Measurements from ENCODE around the gene CAPN1.
"Not testable (repeated sequence)": the region's sequence is repeated elsewhere in the genome, so short reads cannot be mapped to it uniquely, and the experiment has no call there.

CAPN1 gene

GRCh38 chr11:65181569-65182257, at the start of gene CAPN1:
Gene CAPN1, plus strand, starts transcription at chr11:65181928. Its CDS starts 774 bp downstream, at chr11:65182702.
- peak; percentile 57 for DNase-seq (ENCODE audit: low read depth)

GRCh38 chr11:65132238-65132987, 49.3 kb upstream of the CAPN1 start:
- DNase-seq (ENCODE audit: low read depth): no peak

- DNase-seq (ENCODE audit: low read depth): peak; percentile 39
Observed at GRCh38 chr11:65132988-65133700, 48.6 kb upstream of the CAPN1 start.

GRCh38 chr11:65133724-65134123, 48.0 kb upstream of the CAPN1 start:
- no peak for DNase-seq (ENCODE audit: low read depth)

- DNase-seq (ENCODE audit: low read depth): peak; percentile 88
Observed at GRCh38 chr11:65134240-65134951, 47.3 kb upstream of the CAPN1 start, which contains the start of gene SYVN1. Gene SYVN1, minus strand, starts transcription at chr11:65134519. Its CDS starts 918 bp downstream, at chr11:65133601.

- peak; percentile 77 for DNase-seq (ENCODE audit: low read depth)
Observed at GRCh38 chr11:65134952-65135632, 46.6 kb upstream of the CAPN1 start.

- no peak for DNase-seq (ENCODE audit: low read depth)
Observed at GRCh38 chr11:65135633-65136145, 46.0 kb upstream of the CAPN1 start.

GRCh38 chr11:65136515-65137096, 45.1 kb upstream of the CAPN1 start:
- no peak for DNase-seq (ENCODE audit: low read depth)

GRCh38 chr11:65141896-65142494, 39.7 kb upstream of the CAPN1 start:
- no peak for DNase-seq (ENCODE audit: low read depth)

- DNase-seq (ENCODE audit: low read depth): no peak
Observed at GRCh38 chr11:65147352-65148075, 34.2 kb upstream of the CAPN1 start.

GRCh38 chr11:65148657-65149056, 33.1 kb upstream of the CAPN1 start:
- no peak for DNase-seq (ENCODE audit: low read depth)

- not testable (repeated sequence) for DNase-seq (ENCODE audit: low read depth)
Observed at GRCh38 chr11:65150131-65150508, 31.6 kb upstream of the CAPN1 start.

- DNase-seq (ENCODE audit: low read depth): no peak
Observed at GRCh38 chr11:65150509-65151299, 31.0 kb upstream of the CAPN1 start.

- no peak for DNase-seq (ENCODE audit: low read depth)
Observed at GRCh38 chr11:65151331-65151899, 30.3 kb upstream of the CAPN1 start.

GRCh38 chr11:65152122-65152521, 29.6 kb upstream of the CAPN1 start:
- DNase-seq (ENCODE audit: low read depth): no peak

- no peak for DNase-seq (ENCODE audit: low read depth)
Observed at GRCh38 chr11:65156256-65156655, 25.5 kb upstream of the CAPN1 start.

GRCh38 chr11:65156926-65157325, 24.8 kb upstream of the CAPN1 start:
- DNase-seq (ENCODE audit: low read depth): no peak

GRCh38 chr11:65157336-65157735, 24.4 kb upstream of the CAPN1 start:
- no peak for DNase-seq (ENCODE audit: low read depth)

GRCh38 chr11:65159012-65159411, 22.7 kb upstream of the CAPN1 start:
- no peak for DNase-seq (ENCODE audit: low read depth)

Measured in stimulated activated CD4-positive, alpha-beta T cell treated with anti-CD3 and anti-CD28 coated beads, Interleukin-2, amount 100 ng/mL, for 4 hours (primary cell).